Upper lobe of right lung (tissue), 1 donor: ENCODE measurements around the gene BAHCC1. TPM values are rescaled to one million over a fixed set of nuclear protein-coding genes. Genes with fewer than 3 reads are reported as not detected.

Source experiments
- ATAC-seq: fragments of 200-7000 bp; cut with Tn5 transposase; one replicate; pipeline ENCODE4 v1.9.1; 2020; ENCODE audit warnings: mild to moderate bottlenecking, moderate library complexity
- DNase-seq: peaks from one replicate; pipeline ENCODE4 v3.0.0-alpha.2; 2020
- H3K27ac ChIP-seq: fragments of 200-600 bp; one replicate; pipeline ENCODE4 v1.8.0; 2022
- H3K27me3 ChIP-seq: fragments of 200-600 bp; one replicate; pipeline ENCODE4 v1.8.0; 2022; ENCODE audit warnings: mild to moderate bottlenecking
- H3K36me3 ChIP-seq: fragments of 200-600 bp; one replicate; pipeline ENCODE4 v1.8.0; 2022
- H3K4me1 ChIP-seq: fragments of 200-600 bp; one replicate; pipeline ENCODE4 v1.8.0; 2022
- H3K4me3 ChIP-seq: fragments of 200-600 bp; one replicate; pipeline ENCODE4 v1.8.0; 2022; ENCODE audit warnings: mild to moderate bottlenecking
- H3K9me3 ChIP-seq: fragments of 200-600 bp; one replicate; pipeline ENCODE4 v1.8.0; 2022
- CTCF ChIP-seq: fragments of 200-600 bp; IDR thresholded peaks from one replicate; pipeline ENCODE4 v1.8.0; 2022; ENCODE audit warnings: antibody characterized with exemption
- intact Hi-C: fragments of 100-400 bp; cut with DNase I; formaldehyde crosslinking; loops from one replicate; pipeline ENCODE4 v1.11.0; 2022
- total RNA-seq: library from RNA; stranded (reverse); fragmentation: NEBNext Ultra II Directional; extraction: Animal tissue kit (Norgen Biotek cat#: 25700); gene quantifications from one replicate; pipeline ENCODE4 v1.2.1, GENCODE V29; 2021
- donor health status: DM: no; HTN: yes; CAD: no; lungs with severe emphysema.

The BAHCC1 gene
- total RNA-seq, 1 donor from 2014 or later, result 23.3 TPM

- H3K36me3 ChIP-seq, result no peaks in the 10 kb centered on the region
- TF ChIP-seq CTCF, result no peak
- intact Hi-C loops, result no loop called here
- H3K4me1 ChIP-seq, result peaks cover 47% of the 10 kb centered on the region
- H3K4me3 ChIP-seq, result no peak overlapping the region
- H3K9me3 ChIP-seq, result no peaks in the 10 kb centered on the region
- H3K27me3 ChIP-seq, result no peaks in the 10 kb centered on the region
- ATAC-seq (no peak), DNase-seq (no peak)
- peak overlapping the region; percentile 17 for H3K27ac ChIP-seq
These were observed 21.4 kb downstream of the BAHCC1 start for GRCh38 chr17:81416612-81417011.

- ATAC-seq, result no peak
- no peak for TF ChIP-seq CTCF
These were observed 22.0 kb downstream of the BAHCC1 start for GRCh38 chr17:81417049-81417878.

GRCh38 chr17:81417879-81418709 lies 22.8 kb downstream of the BAHCC1 start:
- ATAC-seq (no peak), DNase-seq (no peak)
- Histone ChIP-seq H3K27me3 (no peaks in the 10 kb centered on the region), H3K4me1 (peaks cover 48% of the 10 kb centered on the region), H3K9me3 (no peaks in the 10 kb centered on the region), H3K36me3 (no peaks in the 10 kb centered on the region), H3K27ac (peak overlapping the region; percentile 67), H3K4me3 (no peak overlapping the region)
- intact Hi-C loops, result no loop called here
- no peak for TF ChIP-seq CTCF

More at GRCh38 chr17:81417049-81417878, 22.0 kb downstream of the BAHCC1 start:
- no peaks in the 10 kb centered on the region for H3K27me3 ChIP-seq
- no peaks in the 10 kb centered on the region for H3K36me3 ChIP-seq
- no peak for DNase-seq
- peaks cover 48% of the 10 kb centered on the region for H3K4me1 ChIP-seq
- no peaks in the 10 kb centered on the region for H3K9me3 ChIP-seq
- peak overlapping the region; percentile 67 for H3K27ac ChIP-seq
- intact Hi-C loops, result no loop called here
- H3K4me3 ChIP-seq, result no peak overlapping the region

GRCh38 chr17:81418710-81419318 lies 23.6 kb downstream of the BAHCC1 start:
- TF ChIP-seq CTCF, result no peak
- H3K4me1 ChIP-seq, result peaks cover 55% of the 10 kb centered on the region
- no peak for ATAC-seq
- no peaks in the 10 kb centered on the region for H3K9me3 ChIP-seq
- peak overlapping the region; percentile 87 for H3K27ac ChIP-seq
- no peaks in the 10 kb centered on the region for H3K27me3 ChIP-seq
- no peak for DNase-seq
- H3K4me3 ChIP-seq, result no peak overlapping the region
- H3K36me3 ChIP-seq, result no peaks in the 10 kb centered on the region
- intact Hi-C loops, result no loop called here

- TF ChIP-seq CTCF, result no peak
- peak overlapping the region; percentile 87 for H3K27ac ChIP-seq
- H3K4me3 ChIP-seq, result peak overlapping the region; percentile 33
- no peaks in the 10 kb centered on the region for H3K9me3 ChIP-seq
- no peaks in the 10 kb centered on the region for H3K36me3 ChIP-seq
- DNase-seq (peak; percentile 93), ATAC-seq (peak; percentile 86)
- peaks cover 60% of the 10 kb centered on the region for H3K4me1 ChIP-seq
- intact Hi-C loops, result no loop called here
- no peaks in the 10 kb centered on the region for H3K27me3 ChIP-seq
These were observed 24.1 kb downstream of the BAHCC1 start for GRCh38 chr17:81419319-81419885.
